Posterior vena cava (tissue), 2 donors: ENCODE measurements around the gene ETNPPL. TPM values are rescaled to one million over a fixed set of nuclear protein-coding genes. Genes with fewer than 3 reads are reported as not detected.

ENCODE experiments used
- DNase-seq: peaks from one replicate; pipeline ENCODE4 v3.0.0-alpha.2; 2020; ENCODE audit warnings: low spot score
- intact Hi-C, 2 donors: fragments of 100-400 bp; cut with DNase I; formaldehyde crosslinking; loops; one replicate each; pipeline versions ENCODE4 v1.14.1 to v1.14.2; 2022 to 2023
- total RNA-seq, 2 donors: library from RNA; stranded (reverse); fragmentation: NEBNext Ultra II Directional; extraction: Animal tissue kit (Norgen Biotek cat#: 25700); gene quantifications; one replicate each; pipeline ENCODE4 v1.2.1, GENCODE V29; 2021
- donor health status: DM: yes; HTN: yes; CAD: no.
- donor health status: DM: yes; HTN: yes; CAD: no.

The ETNPPL gene
- total RNA-seq, 2 donors from 2014 or later: not detected

- intact Hi-C loops: no loop called here
- DNase-seq: no peak
Measured at GRCh38 chr4:108703966-108704365, 58.9 kb downstream of the ETNPPL start.

GRCh38 chr4:108703370-108703769 lies 59.5 kb downstream of the ETNPPL start:
- intact Hi-C loops: no loop called here

DNA sequence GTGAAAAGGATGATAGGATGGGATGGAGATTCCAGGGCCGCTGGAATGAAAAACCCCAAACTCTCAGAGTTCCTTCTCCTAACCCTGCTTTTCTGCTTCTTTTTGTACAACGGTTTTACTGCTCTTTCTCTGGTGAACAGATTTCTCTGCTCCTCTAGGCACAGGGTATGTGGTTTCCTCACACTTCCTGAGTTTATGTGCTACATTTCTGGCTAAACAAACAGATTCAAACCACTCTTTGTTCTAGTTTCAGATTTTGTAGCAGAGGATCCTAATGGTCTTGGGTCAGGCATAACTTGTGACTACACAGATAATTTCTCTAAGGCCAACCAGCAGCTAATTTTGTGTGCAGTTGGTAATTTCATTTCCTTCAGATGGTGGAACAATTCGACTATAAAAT lies 59.9 kb downstream of the ETNPPL start:
- intact Hi-C loops: no loop called here
- no peak for DNase-seq

More at GRCh38 chr4:108703370-108703769, 59.5 kb downstream of the ETNPPL start:
- DNase-seq: no peak

DNA sequence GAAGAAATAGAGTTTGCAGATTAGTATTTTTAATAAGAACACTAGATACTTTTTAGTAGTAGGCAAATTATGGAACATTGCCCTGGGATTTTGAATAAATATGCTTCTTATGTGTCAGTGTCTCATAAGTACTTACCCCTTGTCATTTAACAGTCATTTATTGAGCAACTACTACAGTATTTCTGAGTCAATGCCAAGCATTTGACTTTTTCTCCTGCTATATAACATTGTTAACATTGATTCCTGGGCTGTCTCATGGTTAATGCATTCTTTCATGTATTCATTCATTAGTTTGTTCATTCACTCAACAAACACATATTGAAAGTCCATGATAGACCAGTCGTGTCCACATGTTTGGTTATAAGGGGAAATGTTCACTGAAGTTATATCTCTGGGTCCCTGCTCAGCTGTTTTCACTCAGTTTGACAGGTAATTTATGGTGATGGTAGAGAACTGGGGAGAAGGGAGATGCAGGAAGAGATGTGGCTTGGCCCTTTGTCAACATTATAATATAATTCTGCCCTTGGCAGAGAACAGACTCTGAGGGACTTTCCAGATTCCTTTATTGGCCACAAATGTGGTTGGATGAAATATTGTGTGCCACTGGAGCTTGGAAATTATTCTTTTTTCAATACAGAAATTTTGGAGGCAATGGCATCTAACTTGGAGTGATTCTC lies 62.6 kb downstream of the ETNPPL start:
- intact Hi-C loops: no loop called here
- DNase-seq: no peak

- DNase-seq: no peak
- intact Hi-C loops: no loop called here
Measured at GRCh38 chr4:108696160-108696559, 66.7 kb downstream of the ETNPPL start.

GRCh38 chr4:108695062-108695461 lies 67.8 kb downstream of the ETNPPL start:
- intact Hi-C loops: no loop called here
- DNase-seq: no peak

- intact Hi-C loops: no loop called here
- DNase-seq: no peak
Measured at GRCh38 chr4:108694423-108694822, 68.4 kb downstream of the ETNPPL start.

DNA sequence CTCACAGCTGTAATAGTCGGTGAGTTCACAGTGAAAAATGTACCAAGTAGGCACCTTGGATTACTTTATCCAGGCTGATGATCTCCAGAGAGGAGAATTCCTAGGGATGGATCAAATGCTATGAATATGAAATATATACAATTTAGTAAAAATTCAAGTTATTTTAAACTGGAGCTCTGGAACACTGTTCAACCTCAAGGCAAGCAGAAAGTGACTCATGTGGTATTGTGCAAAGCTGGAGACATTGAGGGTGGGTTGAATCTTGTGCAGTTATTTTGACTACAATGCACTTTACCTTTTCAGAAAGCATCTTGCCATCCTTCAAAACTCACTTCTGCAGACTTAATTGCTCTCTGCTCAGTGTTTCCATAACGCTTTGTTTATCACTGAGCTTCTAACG lies 69.0 kb downstream of the ETNPPL start:
- DNase-seq: no peak
- intact Hi-C loops: no loop called here

- intact Hi-C loops: no loop called here
- no peak for DNase-seq
Measured at GRCh38 chr4:108693211-108693610, 69.6 kb downstream of the ETNPPL start.

Other genes starting within 250 kb of the ETNPPL start
- gene RPL34, start 142.5 kb downstream of the ETNPPL start, total RNA-seq: 100 to 1,000 TPM; 895 to 979 TPM
- 10 to 100 TPM; 69.4 to 80.8 TPM for gene OSTC, start 112.5 kb downstream of the ETNPPL start, total RNA-seq